OCI-LY3 (cell line): Measurements from ENCODE around the gene C1RL.

Experiments used
- H2AFZ ChIP-seq: fragments of 200-600, 300-600 bp; shearing (Covaris generic); 2 replicates; pipeline ENCODE4 v1.6.0; 2014; ENCODE audit warnings: antibody characterized with exemption, low read depth, low read length
- H3K27ac ChIP-seq: fragments of 200-600, 300-600 bp; sonication (generic); 2 replicates; pipeline ENCODE4 v1.5.1; 2014; ENCODE audit warnings: mild to moderate bottlenecking, low read length, moderate library complexity, mixed read lengths
- H3K27me3 ChIP-seq: fragments of 200-600, 300-600 bp; sonication (generic); 2 replicates; pipeline ENCODE4 v1.6.1; 2014; ENCODE audit warnings: low read depth, low read length, mixed read lengths
- H3K36me3 ChIP-seq: fragments of 200-600, 300-600 bp; sonication (generic); replicated peaks from 2 replicates; pipeline ENCODE3; 2014; ENCODE audit warnings: low read depth, low read length, mixed read lengths
- H3K4me1 ChIP-seq: fragments of 300-600, 200-600 bp; sonication (generic); 2 replicates; pipeline ENCODE4 v1.6.1; 2014; ENCODE audit warnings: low read length, mixed read lengths
- H3K4me2 ChIP-seq: fragments of 200-600, 300-600 bp; sonication (generic); 2 replicates; pipeline ENCODE4 v1.6.1; 2014; ENCODE audit warnings: low read length, mixed read lengths
- H3K4me3 ChIP-seq: fragments of 300-600, 200-600 bp; sonication (generic); 2 replicates; pipeline ENCODE4 v1.5.1; 2014; ENCODE audit warnings: antibody characterized with exemption, mild to moderate bottlenecking, low read length, moderate library complexity
- H3K79me2 ChIP-seq: fragments of 300-600, 200-600 bp; shearing (Covaris generic); 2 replicates; pipeline ENCODE4 v1.6.1; 2014; ENCODE audit warnings: mild to moderate bottlenecking, low read length, mixed read lengths
- H3K9ac ChIP-seq: fragments of 300-600, 200-600 bp; shearing (Covaris generic); 2 replicates; pipeline ENCODE4 v1.6.0; 2014; ENCODE audit warnings: mild to moderate bottlenecking, low read length, moderate library complexity
- H3K9me3 ChIP-seq: fragments of 200-600, 300-600 bp; shearing (Covaris generic); 2 replicates; pipeline ENCODE4 v1.6.1; 2014; ENCODE audit warnings: low read length, mixed read lengths; ENCODE audit not compliant: insufficient read depth
- H4K20me1 ChIP-seq: fragments of 200-600, 300-600 bp; sonication (generic); 2 replicates; pipeline ENCODE4 v1.6.1; 2016; ENCODE audit warnings: low read length, mixed read lengths; ENCODE audit not compliant: insufficient read depth
- EZH2phosphoT487 ChIP-seq: fragments of 200-600 bp; shearing (Covaris generic); IDR thresholded peaks from 2 replicates; pipeline ENCODE4 v1.6.1; 2018; ENCODE audit warnings: antibody characterized with exemption, mixed run types, low read depth
- TF ChIP-seq, protein P1 (sequence below): fragments of 200-600, 300-600 bp; sonication (generic); IDR thresholded peaks from 2 replicates; pipeline ENCODE4 v1.5.1; 2014; ENCODE audit warnings: antibody characterized with exemption, low read length, low read depth

C1RL gene

DNA sequence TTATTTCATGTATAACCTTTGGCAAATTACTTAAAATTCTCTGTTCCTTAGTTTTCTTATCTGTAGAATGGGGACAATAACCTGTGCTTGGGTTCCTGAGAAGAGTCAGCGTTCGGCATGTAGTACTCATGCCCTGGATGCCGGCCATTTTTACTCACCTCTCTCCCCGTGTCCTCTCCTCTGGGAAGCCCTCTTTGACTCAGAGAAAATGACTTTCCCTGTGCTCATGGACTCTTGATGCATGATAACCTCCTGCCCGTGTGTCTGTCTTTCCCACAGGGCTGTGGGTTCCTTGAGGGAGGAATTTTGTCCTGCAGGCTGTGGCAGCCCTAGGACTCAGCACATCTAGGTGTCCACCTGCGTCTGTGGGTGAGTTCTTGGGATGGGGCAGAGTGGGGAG is 5.8 kb upstream of the C1RL start:
- Histone ChIP-seq H4K20me1 (no peaks in the 10 kb centered on the region), H3K36me3 (no peaks in the 10 kb centered on the region), H3K27ac (no peak overlapping the region), H3K27me3 (no peaks in the 10 kb centered on the region), H3K4me2 (no peak overlapping the region), H2AFZ (no peak overlapping the region), H3K4me1 (no peaks in the 10 kb centered on the region), H3K9me3 (no peaks in the 10 kb centered on the region), H3K4me3 (no peak overlapping the region), H3K9ac (no peak overlapping the region), H3K79me2 (no peaks in the 10 kb centered on the region)
- TF ChIP-seq EZH2phosphoT487 = no peak
- TF ChIP-seq, protein P1, sequence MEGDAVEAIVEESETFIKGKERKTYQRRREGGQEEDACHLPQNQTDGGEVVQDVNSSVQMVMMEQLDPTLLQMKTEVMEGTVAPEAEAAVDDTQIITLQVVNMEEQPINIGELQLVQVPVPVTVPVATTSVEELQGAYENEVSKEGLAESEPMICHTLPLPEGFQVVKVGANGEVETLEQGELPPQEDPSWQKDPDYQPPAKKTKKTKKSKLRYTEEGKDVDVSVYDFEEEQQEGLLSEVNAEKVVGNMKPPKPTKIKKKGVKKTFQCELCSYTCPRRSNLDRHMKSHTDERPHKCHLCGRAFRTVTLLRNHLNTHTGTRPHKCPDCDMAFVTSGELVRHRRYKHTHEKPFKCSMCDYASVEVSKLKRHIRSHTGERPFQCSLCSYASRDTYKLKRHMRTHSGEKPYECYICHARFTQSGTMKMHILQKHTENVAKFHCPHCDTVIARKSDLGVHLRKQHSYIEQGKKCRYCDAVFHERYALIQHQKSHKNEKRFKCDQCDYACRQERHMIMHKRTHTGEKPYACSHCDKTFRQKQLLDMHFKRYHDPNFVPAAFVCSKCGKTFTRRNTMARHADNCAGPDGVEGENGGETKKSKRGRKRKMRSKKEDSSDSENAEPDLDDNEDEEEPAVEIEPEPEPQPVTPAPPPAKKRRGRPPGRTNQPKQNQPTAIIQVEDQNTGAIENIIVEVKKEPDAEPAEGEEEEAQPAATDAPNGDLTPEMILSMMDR = no peak

DNA sequence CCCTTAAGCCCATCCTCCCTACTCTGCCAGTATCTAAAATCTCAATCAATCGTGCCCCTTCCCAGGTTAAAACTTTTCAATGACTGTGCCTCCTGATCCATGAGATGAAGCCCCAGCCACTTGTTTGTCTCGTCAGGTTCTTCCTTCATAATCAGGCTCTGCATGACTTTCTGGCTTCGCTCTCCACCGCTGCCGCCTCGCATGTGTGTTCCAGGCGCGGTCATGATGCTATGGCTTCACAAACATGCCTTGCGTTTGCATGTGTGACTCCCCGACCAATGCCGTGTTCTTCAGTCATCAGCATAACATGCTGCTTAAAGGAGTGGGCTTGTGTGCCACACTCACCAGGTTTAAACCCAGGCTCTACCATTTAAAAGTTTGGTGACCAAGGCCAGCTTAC is 5.0 kb upstream of the C1RL start:
- no peaks in the 10 kb centered on the region for H3K36me3 ChIP-seq
- no peaks in the 10 kb centered on the region for H3K9me3 ChIP-seq
- H3K9ac ChIP-seq = no peak overlapping the region
- no peak for TF ChIP-seq EZH2phosphoT487
- TF ChIP-seq, protein P1 = no peak
- no peaks in the 10 kb centered on the region for H3K4me1 ChIP-seq
- H3K27ac ChIP-seq = no peak overlapping the region
- no peaks in the 10 kb centered on the region for H3K79me2 ChIP-seq
- H4K20me1 ChIP-seq = no peaks in the 10 kb centered on the region
- no peak overlapping the region for H2AFZ ChIP-seq
- H3K4me3 ChIP-seq = no peak overlapping the region
- no peak overlapping the region for H3K4me2 ChIP-seq
- H3K27me3 ChIP-seq = no peaks in the 10 kb centered on the region

DNA sequence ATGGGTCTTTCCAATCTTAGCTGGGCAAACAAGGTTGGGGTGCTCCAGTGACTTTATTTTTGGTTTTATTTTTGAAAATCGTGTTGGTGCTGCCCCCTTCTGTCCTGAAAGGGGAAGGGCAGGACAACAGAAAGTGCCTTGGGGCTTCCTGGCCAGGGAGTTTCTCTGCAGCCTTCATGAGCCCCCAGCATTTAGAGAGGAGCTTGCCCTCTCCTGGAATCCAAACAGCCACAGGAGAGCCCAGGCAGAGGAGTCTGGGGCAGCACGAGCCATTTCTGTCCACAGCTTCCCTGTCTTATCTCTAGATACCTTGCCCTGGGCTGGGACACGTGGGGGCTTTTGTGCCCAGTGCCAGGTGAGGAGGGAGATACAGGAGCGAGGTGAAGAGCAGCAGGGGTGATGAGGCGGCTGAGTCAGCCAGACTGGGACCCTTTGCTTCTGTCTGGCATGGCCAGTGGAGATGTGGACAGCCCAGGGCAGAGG is 4.4 kb upstream of the C1RL start:
- Histone ChIP-seq H2AFZ (no peak overlapping the region), H3K9me3 (no peaks in the 10 kb centered on the region), H3K4me3 (no peak overlapping the region), H3K27ac (no peak overlapping the region), H3K4me2 (no peak overlapping the region), H3K9ac (no peak overlapping the region), H3K27me3 (no peaks in the 10 kb centered on the region), H3K36me3 (no peaks in the 10 kb centered on the region), H3K79me2 (peaks cover 3% of the 10 kb centered on the region; the same call in 1 of the 2 replicates), H4K20me1 (no peaks in the 10 kb centered on the region), H3K4me1 (no peaks in the 10 kb centered on the region)
- no peak for TF ChIP-seq EZH2phosphoT487
- TF ChIP-seq, protein P1 = peak; percentile 79

DNA sequence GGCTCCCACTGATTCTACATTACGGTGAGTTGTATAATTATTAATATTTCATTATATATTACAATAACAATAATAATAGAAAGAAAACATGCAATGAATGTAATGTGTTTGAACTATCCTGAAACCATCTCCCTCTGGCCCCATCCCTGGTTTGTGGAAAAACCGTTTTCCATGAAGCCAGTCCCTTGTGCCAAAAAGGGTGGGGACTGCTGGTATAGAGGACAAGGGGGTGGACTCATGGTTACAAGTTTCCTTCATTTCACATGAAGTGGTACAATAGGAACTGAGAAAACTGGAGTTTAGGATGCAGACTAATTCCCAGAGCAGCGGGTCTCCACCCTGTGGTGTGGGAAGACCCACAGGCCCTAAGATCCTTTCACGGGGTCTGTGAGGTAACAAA is 3.0 kb upstream of the C1RL start:
- Histone ChIP-seq H3K9me3 (no peaks in the 10 kb centered on the region), H4K20me1 (no peaks in the 10 kb centered on the region), H2AFZ (no peak overlapping the region), H3K9ac (no peak overlapping the region), H3K79me2 (peaks cover 7% of the 10 kb centered on the region; the same call in 1 of the 2 replicates), H3K4me3 (no peak overlapping the region), H3K4me1 (no peaks in the 10 kb centered on the region), H3K27me3 (no peaks in the 10 kb centered on the region), H3K27ac (no peak overlapping the region), H3K4me2 (no peak overlapping the region), H3K36me3 (peaks cover under 1% of the 10 kb centered on the region)
- TF ChIP-seq, protein P1 = no peak
- no peak for TF ChIP-seq EZH2phosphoT487
